Stimulated activated effector memory CD8-positive, alpha-beta T cell treated with anti-CD3 and anti-CD28 coated beads, Interleukin-12 subunit alpha, Interleukin-12 subunit beta, amount 100 ng/mL, for 72 hours (primary cell): ENCODE measurements around the gene MYORG.

ENCODE experiments used
- ATAC-seq: fragments of 150-1000 bp; cut with Tn5 transposase; 2 replicates; pipeline ENCODE4 v1.10.0; 2021
- DNase-seq, 2 donors: peaks; one replicate each; pipeline ENCODE4 v3.0.0; 2021 to 2022; ENCODE audit warnings: low spot score in 2 of 2
- H3K27ac Mint-ChIP-seq: one replicate; pipeline ENCODE4 v1.8.0; 2022; ENCODE audit warnings: mild to moderate bottlenecking, mixed read lengths
- H3K36me3 Mint-ChIP-seq: one replicate; pipeline ENCODE4 v1.8.0; 2022; ENCODE audit warnings: mild to moderate bottlenecking, mixed read lengths
- H3K4me1 Mint-ChIP-seq: one replicate; pipeline ENCODE4 v1.8.0; 2022; ENCODE audit warnings: mixed read lengths
- H3K4me3 Mint-ChIP-seq: one replicate; pipeline ENCODE4 v1.8.0; 2022; ENCODE audit warnings: mild to moderate bottlenecking, mixed read lengths
- H3K9me3 Mint-ChIP-seq: one replicate; pipeline ENCODE4 v1.8.0; 2022; ENCODE audit warnings: mixed read lengths

The MYORG gene

GRCh38 chr9:34396276-34397214, 19.8 kb upstream of the MYORG start:
- Mint-ChIP-seq H3K9me3 (no peaks in the 10 kb centered on the region), H3K27ac (no peak overlapping the region)
- ATAC-seq = no peak

DNA sequence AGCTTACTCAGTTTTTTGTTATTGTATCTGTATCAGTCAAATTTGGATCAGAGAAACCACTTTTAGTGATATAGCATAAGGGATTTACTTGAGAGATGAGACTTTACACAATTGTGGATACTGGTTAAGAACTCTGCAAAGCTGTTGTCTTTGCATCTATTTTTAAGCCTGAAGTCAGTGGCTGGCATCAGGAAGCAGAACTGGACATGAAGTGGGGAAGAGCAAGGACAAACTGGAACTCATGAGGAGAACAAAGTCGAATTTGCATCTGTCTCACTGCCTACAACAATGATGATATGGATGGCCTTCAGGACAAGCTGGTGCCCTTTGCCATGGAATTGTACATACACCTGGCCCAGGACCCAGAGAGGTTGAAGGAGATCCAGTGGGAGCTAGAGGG, 15.8 kb upstream of the MYORG start:
- ATAC-seq = no peak
- no peak overlapping the region for H3K4me3 Mint-ChIP-seq
- no peaks in the 10 kb centered on the region for H3K4me1 Mint-ChIP-seq

More at GRCh38 chr9:34396276-34397214, 19.8 kb upstream of the MYORG start:
- H3K4me1 Mint-ChIP-seq = no peaks in the 10 kb centered on the region
- DNase-seq = no peak
- peaks cover 1% of the 10 kb centered on the region for H3K36me3 Mint-ChIP-seq
- H3K4me3 Mint-ChIP-seq = no peak overlapping the region

DNA sequence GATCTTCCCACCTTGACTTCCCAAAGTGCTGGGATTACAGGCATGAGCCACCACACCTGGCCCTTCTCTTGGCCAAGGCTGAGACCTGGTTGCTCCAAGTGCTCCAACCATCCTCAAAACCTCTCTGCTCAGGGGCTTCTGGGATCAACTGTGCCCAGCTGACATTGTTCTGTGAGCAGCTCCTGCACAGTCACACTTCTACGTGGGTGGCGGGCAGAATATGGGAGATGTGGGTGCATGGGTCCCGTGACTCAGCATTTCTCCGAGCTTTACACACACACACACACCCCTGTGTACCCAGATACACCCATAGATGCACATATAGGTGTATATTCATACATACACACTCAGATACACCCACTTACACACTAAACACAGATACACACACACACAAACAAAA, 10.5 kb upstream of the MYORG start:
- Mint-ChIP-seq H3K9me3 (no peaks in the 10 kb centered on the region), H3K4me1 (no peaks in the 10 kb centered on the region), H3K4me3 (no peak overlapping the region), H3K36me3 (no peaks in the 10 kb centered on the region), H3K27ac (no peak overlapping the region)
- ATAC-seq (no peak), DNase-seq (no peak)

More for the DNA sequence above, 15.8 kb upstream of the MYORG start:
- no peak overlapping the region for H3K27ac Mint-ChIP-seq
- H3K36me3 Mint-ChIP-seq = no peaks in the 10 kb centered on the region
- no peaks in the 10 kb centered on the region for H3K9me3 Mint-ChIP-seq
- no peak for DNase-seq

GRCh38 chr9:34386656-34387055, 10.0 kb upstream of the MYORG start:
- no peak for ATAC-seq
- no peak for DNase-seq
- Mint-ChIP-seq H3K27ac (no peak overlapping the region), H3K4me1 (no peaks in the 10 kb centered on the region), H3K4me3 (no peak overlapping the region), H3K9me3 (no peaks in the 10 kb centered on the region), H3K36me3 (no peaks in the 10 kb centered on the region)

DNA sequence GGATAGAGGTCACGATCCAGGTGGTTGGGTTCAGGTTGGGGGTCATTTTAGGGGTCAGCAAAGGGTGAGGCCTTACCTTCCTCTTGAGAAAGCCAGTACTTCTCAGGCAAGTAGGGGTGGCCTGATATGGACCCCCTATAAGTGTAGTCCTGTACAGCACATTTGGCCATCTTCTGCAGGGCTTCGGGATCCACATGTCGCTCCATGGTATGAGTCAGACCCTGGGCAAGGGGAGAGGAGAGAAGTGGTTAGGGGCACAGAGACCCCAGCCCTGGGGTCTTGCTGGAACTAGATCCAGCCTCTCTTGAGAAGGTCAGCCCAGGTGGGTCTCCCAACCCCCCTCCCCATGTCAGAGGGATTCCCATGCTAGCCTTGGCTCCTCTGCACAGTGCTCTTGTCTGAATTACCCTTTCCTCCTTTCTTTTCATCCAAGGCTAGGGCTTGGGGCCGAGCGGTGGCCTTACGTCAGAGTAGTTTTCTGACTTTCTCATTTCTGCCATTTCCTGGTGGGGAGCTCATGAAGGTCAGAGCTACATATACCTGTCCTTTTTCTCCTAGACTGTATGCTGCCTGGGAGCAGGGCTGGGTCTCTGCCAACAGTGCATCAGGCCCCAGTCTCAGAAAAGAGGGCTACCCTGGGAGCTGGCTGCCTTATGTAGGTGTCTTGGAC, 9.0 kb upstream of the MYORG start:
- Mint-ChIP-seq H3K36me3 (no peaks in the 10 kb centered on the region), H3K27ac (no peak overlapping the region), H3K4me3 (no peak overlapping the region), H3K4me1 (peaks cover 8% of the 10 kb centered on the region), H3K9me3 (no peaks in the 10 kb centered on the region)
- DNase-seq = no peak
- no peak for ATAC-seq

- no peak overlapping the region for H3K4me3 Mint-ChIP-seq
Observed at GRCh38 chr9:34384368-34385165, 7.9 kb upstream of the MYORG start.

GRCh38 chr9:34383904-34384303, 7.2 kb upstream of the MYORG start:
- Mint-ChIP-seq H3K27ac (no peak overlapping the region), H3K9me3 (no peaks in the 10 kb centered on the region), H3K36me3 (no peaks in the 10 kb centered on the region), H3K4me3 (no peak overlapping the region), H3K4me1 (peaks cover 25% of the 10 kb centered on the region)
- DNase-seq (no peak), ATAC-seq (no peak)

More at GRCh38 chr9:34384368-34385165, 7.9 kb upstream of the MYORG start:
- H3K9me3 Mint-ChIP-seq = no peaks in the 10 kb centered on the region
- ATAC-seq = no peak
- H3K27ac Mint-ChIP-seq = no peak overlapping the region
- no peak for DNase-seq
- H3K36me3 Mint-ChIP-seq = no peaks in the 10 kb centered on the region
- H3K4me1 Mint-ChIP-seq = peaks cover 18% of the 10 kb centered on the region

DNA sequence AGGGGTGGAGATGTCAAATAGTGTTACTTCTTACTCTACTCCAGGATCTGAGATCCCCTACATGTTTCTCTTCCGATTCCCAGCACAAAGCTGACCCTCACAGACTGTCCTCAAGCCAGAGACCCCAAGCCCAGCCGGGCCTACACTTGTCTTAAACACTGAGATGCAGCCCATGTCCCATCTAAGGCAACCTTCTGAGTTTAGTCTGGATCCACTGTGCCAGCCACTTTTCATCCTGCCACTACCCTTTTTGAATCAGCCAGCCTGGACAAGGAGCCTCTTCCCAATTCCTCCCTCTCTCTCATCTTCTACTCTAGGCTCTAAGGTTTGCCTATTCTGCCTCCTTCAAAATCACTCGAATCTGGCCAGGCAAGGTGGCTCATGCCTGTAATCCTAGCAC, 6.2 kb upstream of the MYORG start:
- H3K4me3 Mint-ChIP-seq = no peak overlapping the region

GRCh38 chr9:34382054-34382453, 5.4 kb upstream of the MYORG start:
- peak overlapping the region; percentile 59 for H3K4me3 Mint-ChIP-seq
- no peak overlapping the region for H3K27ac Mint-ChIP-seq
- H3K9me3 Mint-ChIP-seq = no peaks in the 10 kb centered on the region
- H3K4me1 Mint-ChIP-seq = peaks cover 32% of the 10 kb centered on the region
- ATAC-seq = no peak
- DNase-seq = peak in 1 of 2 donors; percentile 47
- no peaks in the 10 kb centered on the region for H3K36me3 Mint-ChIP-seq

More for the DNA sequence above, 6.2 kb upstream of the MYORG start:
- ATAC-seq (no peak), DNase-seq (peak in 1 of 2 donors; percentile 45)
- Mint-ChIP-seq H3K9me3 (no peaks in the 10 kb centered on the region), H3K27ac (no peak overlapping the region), H3K36me3 (no peaks in the 10 kb centered on the region), H3K4me1 (peaks cover 30% of the 10 kb centered on the region)

- no peaks in the 10 kb centered on the region for H3K9me3 Mint-ChIP-seq
- H3K36me3 Mint-ChIP-seq = no peaks in the 10 kb centered on the region
- peaks cover 36% of the 10 kb centered on the region for H3K4me1 Mint-ChIP-seq
- ATAC-seq = no peak
- H3K27ac Mint-ChIP-seq = no peak overlapping the region
- DNase-seq = peak in 1 of 2 donors; percentile 47
- peak overlapping the region; percentile 59 for H3K4me3 Mint-ChIP-seq
Observed at GRCh38 chr9:34381323-34381722, 4.6 kb upstream of the MYORG start.

- ATAC-seq (peak; percentile 63), DNase-seq (peak; percentile 62 to 84)
- Mint-ChIP-seq H3K4me3 (peak overlapping the region; percentile 59), H3K36me3 (no peaks in the 10 kb centered on the region), H3K9me3 (no peaks in the 10 kb centered on the region), H3K27ac (no peak overlapping the region), H3K4me1 (peaks cover 43% of the 10 kb centered on the region)
Observed at GRCh38 chr9:34380511-34381315, 4.0 kb upstream of the MYORG start.

GRCh38 chr9:34380034-34380510, 3.4 kb upstream of the MYORG start:
- Mint-ChIP-seq H3K27ac (no peak overlapping the region), H3K4me3 (peak overlapping the region; percentile 59), H3K36me3 (no peaks in the 10 kb centered on the region), H3K4me1 (peaks cover 47% of the 10 kb centered on the region), H3K9me3 (no peaks in the 10 kb centered on the region)
- DNase-seq (no peak), ATAC-seq (no peak)

DNA sequence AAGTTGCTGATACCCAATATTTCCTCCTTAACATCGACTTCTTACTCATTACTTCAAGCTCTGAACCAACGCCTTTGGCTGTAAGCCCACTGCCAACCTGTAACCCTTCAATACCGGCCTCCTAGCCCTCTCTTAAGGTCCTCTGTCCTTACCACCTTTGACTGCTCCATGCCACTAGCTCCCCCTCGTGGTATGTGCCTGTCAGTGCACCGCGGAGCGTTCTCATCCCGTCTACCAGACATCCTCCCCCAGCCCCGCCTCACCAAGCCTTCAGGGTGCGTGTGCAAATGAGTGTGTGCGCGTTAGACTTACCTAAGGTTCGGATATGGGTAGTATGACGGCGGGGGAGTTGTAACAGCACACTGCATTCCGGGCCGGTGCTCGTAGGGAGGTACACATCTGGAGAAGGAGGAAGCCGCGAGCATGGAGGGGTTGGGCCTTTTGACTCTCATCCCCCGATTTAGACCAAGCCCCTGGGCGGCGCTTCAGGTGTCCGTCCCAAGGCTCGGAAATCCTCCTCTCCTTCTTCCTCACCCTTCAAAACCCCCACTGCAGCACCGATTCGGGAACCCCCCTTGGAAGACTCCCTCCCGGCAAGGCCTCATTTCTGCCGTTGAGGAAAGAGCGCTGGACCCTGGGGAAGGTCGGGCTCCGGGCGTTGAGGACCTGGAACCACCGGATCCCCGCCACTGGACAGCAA, 2.8 kb upstream of the MYORG start:
- Mint-ChIP-seq H3K27ac (no peak overlapping the region), H3K4me1 (peaks cover 47% of the 10 kb centered on the region), H3K4me3 (peak overlapping the region; percentile 59), H3K36me3 (no peaks in the 10 kb centered on the region), H3K9me3 (no peaks in the 10 kb centered on the region)
- ATAC-seq = peak; percentile 55
- peak; percentile 91 to 97 for DNase-seq
